Measurements from ENCODE around the gene HTT. TPM values are rescaled to one million over a fixed set of nuclear protein-coding genes. Genes with fewer than 3 reads are reported as not detected.

HTT gene
- total and polyA plus RNA-seq, 10 of the 15 experiments (the other 5 are each of a cell fraction or from before 2014, with no cell fraction given), result 3.3 to 113 (median 43.3) TPM

DNA sequence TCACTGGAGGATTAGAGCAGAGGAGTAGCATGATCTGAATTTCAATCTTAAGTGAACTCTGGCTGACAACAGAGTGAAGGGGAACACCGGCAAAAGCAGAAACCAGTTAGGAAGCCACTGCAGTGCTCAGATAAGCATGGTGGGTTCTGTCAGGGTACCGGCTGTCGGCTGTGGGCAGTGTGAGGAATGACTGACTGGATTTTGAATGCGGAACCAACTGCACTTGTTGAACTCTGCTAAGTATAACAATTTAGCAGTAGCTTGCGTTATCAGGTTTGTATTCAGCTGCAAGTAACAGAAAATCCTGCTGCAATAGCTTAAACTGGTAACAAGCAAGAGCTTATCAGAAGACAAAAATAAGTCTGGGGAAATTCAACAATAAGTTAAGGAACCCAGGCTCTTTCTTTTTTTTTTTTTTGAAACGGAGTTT lies 5.2 kb downstream of the HTT start (continued):
- no peak for TF ChIP-seq USF2 (IDR thresholded peaks at IDR 0.05; ENCODE audit: borderline replicate concordance, low read depth, low read length)
- TF ChIP-seq PML (IDR thresholded peaks at IDR 0.05; ENCODE audit: low read length), result no peak
- peak; percentile 32 for TF ChIP-seq PBX3 (IDR thresholded peaks at IDR 0.05; ENCODE audit: insufficient replicate concordance, low read depth, low read length)
- peak; percentile 58 for TF ChIP-seq YY1 (IDR thresholded peaks at IDR 0.05; ENCODE audit: low read depth, low read length)
- no peak for TF ChIP-seq MXI1 (IDR thresholded peaks at IDR 0.05; ENCODE audit: low read depth, low read length)

DNA sequence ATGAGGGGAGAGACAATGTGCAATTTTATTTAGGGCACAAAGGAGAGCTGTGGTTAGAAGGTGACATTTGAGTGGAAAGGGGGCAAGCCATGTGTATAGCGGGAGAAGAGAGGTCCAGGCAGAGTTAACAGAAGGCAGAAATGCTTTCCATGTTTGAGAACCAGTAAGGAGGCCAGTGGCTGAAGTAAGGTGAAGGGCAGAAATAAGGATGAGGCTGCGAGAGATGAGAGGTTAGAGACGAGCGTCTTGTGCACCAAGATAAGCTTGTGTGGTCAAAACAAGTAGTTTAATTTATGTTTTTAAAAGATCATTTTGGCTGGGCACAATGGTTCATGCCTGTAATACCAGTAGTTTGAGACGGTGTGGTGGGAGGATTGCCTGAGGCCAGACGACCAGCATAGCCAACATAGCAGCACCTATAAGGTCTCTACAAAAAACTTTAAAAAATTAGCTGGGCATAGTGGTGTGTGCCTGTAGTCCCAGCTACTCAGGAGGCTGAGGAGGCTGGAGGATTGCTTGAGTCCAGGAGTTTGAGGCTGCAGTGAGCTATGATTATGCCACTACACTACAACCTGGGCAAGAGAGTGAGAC lies 8.5 kb downstream of the HTT start:
- peak overlapping the region; percentile 42; the same call in 1 of the 2 replicates for H3K4me3 ChIP-seq
- 0 out of 2 replicates have a peak overlapping the region, but pooled peaks have one; percentile 7 for H3K9ac ChIP-seq (ENCODE audit: control insufficient read depth, insufficient read depth, low read length)
- CTCF ChIA-PET, result interaction anchor here (1.0 to 1.9 kb wide), 5 partner anchors 22 to 134 kb away, joined by 3 to 8 read pairs (median 5); no protein-coding TSS in a partner anchor
- in situ Hi-C loops (cut with MboI) (loop anchor here (5.0 kb wide), 1 partner anchor 36 kb away; no protein-coding TSS in a partner anchor), intact Hi-C loops (cut with micrococcal nuclease; ENCODE audit: unreplicated experiment) (no loop called here)
- H3K27me3 ChIP-seq (replicated peaks in 1 of 2; ENCODE audit: control insufficient read depth in 2 of 2, insufficient read depth in 2 of 2, low read length in 1 of 2), result no peaks in the 10 kb centered on the region
- BruUV-seq (replicated peaks), result no TSS peak
- SMC1A ChIA-PET (ENCODE audit: uncharacterized antibody, unreplicated experiment), result interaction anchor here (0.6 to 0.9 kb wide), 2 partner anchors 14 to 25 kb away, joined by 3 to 5 read pairs; no protein-coding TSS in a partner anchor
- RAD21 ChIA-PET (ENCODE audit: unreplicated experiment), result interaction anchor here (1.5 to 2.3 kb wide), 2 partner anchors 36 to 41 kb away, joined by 4 to 8 read pairs; no protein-coding TSS in a partner anchor
- no peak overlapping the region for H2AFZ ChIP-seq (ENCODE audit: control insufficient read depth, low read depth, low read length)
- no peaks in the 10 kb centered on the region for H3K9me3 ChIP-seq (replicated peaks; ENCODE audit: control insufficient read depth, insufficient read depth, low read length)
- WGBS (ENCODE audit: insufficient coverage, insufficient replicate concordance, low lambda C conversion rate, missing lambda C conversion rate), result 88% methylated on average over 6 of the region's 6 CpGs
- H4K20me1 ChIP-seq (ENCODE audit: control insufficient read depth, insufficient read depth), result no peaks in the 10 kb centered on the region
- ATAC-seq, result peak; percentile 2; the same call in 1 of the 3 replicates
- peaks cover 95% of the 10 kb centered on the region for H3K79me2 ChIP-seq (ENCODE audit: control insufficient read depth, insufficient read depth, low read length)
- H3K4me1 ChIP-seq (ENCODE audit: control insufficient read depth, insufficient read depth, low read length), result peaks cover 54% of the 10 kb centered on the region
- peaks cover 3 to 14% of the 10 kb centered on the region in 2 experiments for H3K36me3 ChIP-seq (ENCODE audit: control insufficient read depth in 2 of 2, insufficient read depth in 2 of 2, low read length in 1 of 2)
- TF ChIP-seq, protein P1, sequence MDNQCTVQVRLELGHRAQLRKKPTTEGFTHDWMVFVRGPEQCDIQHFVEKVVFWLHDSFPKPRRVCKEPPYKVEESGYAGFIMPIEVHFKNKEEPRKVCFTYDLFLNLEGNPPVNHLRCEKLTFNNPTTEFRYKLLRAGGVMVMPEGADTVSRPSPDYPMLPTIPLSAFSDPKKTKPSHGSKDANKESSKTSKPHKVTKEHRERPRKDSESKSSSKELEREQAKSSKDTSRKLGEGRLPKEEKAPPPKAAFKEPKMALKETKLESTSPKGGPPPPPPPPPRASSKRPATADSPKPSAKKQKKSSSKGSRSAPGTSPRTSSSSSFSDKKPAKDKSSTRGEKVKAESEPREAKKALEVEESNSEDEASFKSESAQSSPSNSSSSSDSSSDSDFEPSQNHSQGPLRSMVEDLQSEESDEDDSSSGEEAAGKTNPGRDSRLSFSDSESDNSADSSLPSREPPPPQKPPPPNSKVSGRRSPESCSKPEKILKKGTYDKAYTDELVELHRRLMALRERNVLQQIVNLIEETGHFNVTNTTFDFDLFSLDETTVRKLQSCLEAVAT (IDR thresholded peaks at IDR 0.05), result peak; percentile 52; the same call in 1 of the 2 replicates
- TF ChIP-seq NR2C2 (IDR thresholded peaks at IDR 0.05; ENCODE audit: borderline replicate concordance, control insufficient read depth, insufficient read length, low read depth) (no peak), ATF2 (IDR thresholded peaks at IDR 0.05; ENCODE audit: low read length) (no peak), IRF3 (IDR thresholded peaks at IDR 0.05) (no peak), ZNF217 (IDR thresholded peaks at IDR 0.05) (no peak), ZNF384 (IDR thresholded peaks at IDR 0.05; ENCODE audit: borderline replicate concordance, low read depth, low read length) (no peak), SIX5 (IDR thresholded peaks at IDR 0.05; ENCODE audit: low read depth, low read length, severe bottlenecking) (no peak)
- DNase-seq (ENCODE audit: low read depth, low spot score), result no peak
- H3K27ac ChIP-seq (ENCODE audit: control insufficient read depth, insufficient read depth), result peak overlapping the region; percentile 61
- POLR2A ChIA-PET, result interaction anchor here (0.5 to 2.0 kb wide), 5 partner anchors 8 to 67 kb away, joined by 3 to 7 read pairs (median 3); partner anchors contain the start of genes HTT and HTT-AS
- no peak for FAIRE-seq
- peak overlapping the region; percentile 56 for H3K4me2 ChIP-seq (ENCODE audit: control insufficient read depth, insufficient read depth)

Measured in GM12878 (cell line).